Gastroesophageal sphincter (tissue), 4 donors: ENCODE results near the gene CHST13. TPM values are rescaled to one million over a fixed set of nuclear protein-coding genes. Genes with fewer than 3 reads are reported as not detected.

Experiments
- ATAC-seq: fragments of 150-250 bp; one replicate; pipeline ENCODE4 v1.9.1; 2016; ENCODE audit warnings: mild to moderate bottlenecking, moderate library complexity
- H3K27ac ChIP-seq, 4 donors: fragments of 200-600 bp; sonication (generic) in 3 of 4; 1 replicate in 3 of 4; 2 replicates in 1 of 4; pipeline ENCODE4 v1.5.1; 2016 to 2019
- H3K27me3 ChIP-seq: fragments of 200-600 bp; sonication (generic); one replicate; pipeline ENCODE4 v1.5.1; 2019
- H3K36me3 ChIP-seq, 2 donors: fragments of 200-600 bp; sonication (generic); one replicate each; pipeline ENCODE4 v1.5.1; 2019; ENCODE audit warnings: control low read depth in 1 of 2
- H3K4me1 ChIP-seq, 3 donors: fragments of 200-600 bp; sonication (generic); 1 replicate in 2 of 3; 2 replicates in 1 of 3; pipeline ENCODE4 v1.5.1; 2016 to 2019; ENCODE audit warnings: control low read depth in 2 of 3
- H3K4me3 ChIP-seq, 2 donors: fragments of 200-600 bp; sonication (generic); one replicate each; pipeline ENCODE4 v1.5.1; 2019; ENCODE audit warnings: mild to moderate bottlenecking in 1 of 2, moderate library complexity in 1 of 2
- H3K9me3 ChIP-seq, 3 donors: fragments of 200-600 bp; sonication (generic); one replicate each; pipeline ENCODE4 v1.5.1; 2017 to 2019; ENCODE audit warnings: control low read depth in 2 of 3
- EP300 ChIP-seq: sonication (generic); formaldehyde crosslinking; IDR thresholded peaks from one replicate; pipeline ENCODE4 v1.6.1; 2017; ENCODE audit warnings: antibody characterized with exemption, mild to moderate bottlenecking
- POLR2A ChIP-seq, 2 donors: fragments of 450-650 bp; IDR thresholded peaks; one replicate each; pipeline ENCODE4 v1.6.1; 2017; ENCODE audit warnings: antibody characterized with exemption in 2 of 2, mild to moderate bottlenecking in 2 of 2, moderate library complexity in 1 of 2
- POLR2AphosphoS5 ChIP-seq: sonication (generic); formaldehyde crosslinking; IDR thresholded peaks from one replicate; pipeline ENCODE4 v1.6.1; 2017; ENCODE audit warnings: antibody characterized with exemption
- WGBS, 2 donors: methylation state at CpG; one replicate each; pipeline ENCODE4 v1.1.5; 2018; ENCODE audit warnings: low coverage in 1 of 2; 5-methylcytosine and 5-hydroxymethylcytosine counted together
- total RNA-seq, 4 donors: library from RNA; depleted of rRNA; stranded (reverse); fragments of >200 nt; gene quantifications; one replicate each; pipeline ENCODE4 v1.1.0, GENCODE V29; 2016
- TF ChIP-seq, protein P1 (sequence below), 4 experiments: fragments of 200-600 bp in 2 of 4; fragments of 450-650 bp in 2 of 4; sonication (generic) in 1 of 4; IDR thresholded peaks; one replicate each; pipeline ENCODE4 v1.5.1; 2017 to 2019; ENCODE audit warnings: antibody characterized with exemption in 4 of 4, mild to moderate bottlenecking in 2 of 4, moderate library complexity in 2 of 4

Gene CHST13
- total RNA-seq, 4 donors from 2014 or later, result 0.52 to 1.4 (median 0.81) TPM; not detected in 1

DNA sequence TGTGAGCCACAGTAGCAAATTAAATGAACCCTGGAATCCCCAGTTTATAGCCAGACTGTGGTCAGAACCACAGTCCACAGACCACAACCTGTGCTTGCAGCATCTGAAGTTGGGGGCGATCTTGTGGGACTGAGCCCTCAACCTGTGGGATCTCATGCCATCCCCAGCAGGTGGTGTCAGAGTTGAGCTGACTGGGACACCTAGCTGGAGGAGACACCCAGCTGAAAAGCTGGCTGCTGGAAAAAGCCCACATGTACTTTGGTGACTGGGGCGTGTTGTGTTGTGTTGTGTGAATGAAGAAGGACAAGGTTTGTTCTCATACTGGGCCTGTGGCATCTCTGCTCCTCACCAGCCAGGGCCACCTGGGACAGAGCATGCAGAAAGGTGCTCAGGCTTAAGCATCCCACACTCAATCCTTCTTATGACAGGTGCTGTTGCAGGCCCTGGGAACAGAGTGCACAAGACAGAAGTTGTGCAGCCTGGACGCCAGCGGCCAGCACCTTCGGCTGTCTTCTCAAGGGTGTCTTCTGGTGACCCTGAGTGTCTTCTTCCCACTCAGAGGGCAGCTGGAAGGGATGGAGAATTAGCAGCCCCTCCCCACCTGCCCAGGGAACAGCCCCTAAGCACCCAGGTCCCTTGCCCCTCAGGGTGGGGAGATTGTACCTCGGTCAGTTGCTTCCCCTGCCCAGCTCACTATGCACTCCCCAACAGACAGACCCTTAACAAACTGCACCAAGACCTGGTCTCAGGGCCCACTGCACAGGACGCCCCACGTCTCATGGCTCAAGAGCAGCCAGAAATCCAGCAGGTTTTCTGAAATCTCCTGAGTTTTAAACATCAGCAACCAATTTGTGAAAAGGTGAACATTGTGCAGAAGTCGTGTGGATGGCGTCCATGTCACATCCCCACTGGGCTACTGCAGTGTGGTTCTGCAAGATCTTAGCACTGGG, 4.2 kb upstream of the CHST13 start:
- ATAC-seq, result no peak
- Histone ChIP-seq H3K4me1 (peaks cover 0 to 13% (median 9%) of the 10 kb centered on the region in 3 donors), H3K4me3 (no peak overlapping the region), H3K9me3 (no peaks in the 10 kb centered on the region), H3K27me3 (peaks cover 40% of the 10 kb centered on the region), H3K27ac (no peak overlapping the region), H3K36me3 (no peaks in the 10 kb centered on the region)
- WGBS, 2 donors, result 85 to 93% methylated on average over 3 to 6 of the region's 10 CpGs
- TF ChIP-seq POLR2AphosphoS5, result no peak
- TF ChIP-seq POLR2A (IDR thresholded peaks at IDR 0.05), result no peak
- TF ChIP-seq, protein P1, sequence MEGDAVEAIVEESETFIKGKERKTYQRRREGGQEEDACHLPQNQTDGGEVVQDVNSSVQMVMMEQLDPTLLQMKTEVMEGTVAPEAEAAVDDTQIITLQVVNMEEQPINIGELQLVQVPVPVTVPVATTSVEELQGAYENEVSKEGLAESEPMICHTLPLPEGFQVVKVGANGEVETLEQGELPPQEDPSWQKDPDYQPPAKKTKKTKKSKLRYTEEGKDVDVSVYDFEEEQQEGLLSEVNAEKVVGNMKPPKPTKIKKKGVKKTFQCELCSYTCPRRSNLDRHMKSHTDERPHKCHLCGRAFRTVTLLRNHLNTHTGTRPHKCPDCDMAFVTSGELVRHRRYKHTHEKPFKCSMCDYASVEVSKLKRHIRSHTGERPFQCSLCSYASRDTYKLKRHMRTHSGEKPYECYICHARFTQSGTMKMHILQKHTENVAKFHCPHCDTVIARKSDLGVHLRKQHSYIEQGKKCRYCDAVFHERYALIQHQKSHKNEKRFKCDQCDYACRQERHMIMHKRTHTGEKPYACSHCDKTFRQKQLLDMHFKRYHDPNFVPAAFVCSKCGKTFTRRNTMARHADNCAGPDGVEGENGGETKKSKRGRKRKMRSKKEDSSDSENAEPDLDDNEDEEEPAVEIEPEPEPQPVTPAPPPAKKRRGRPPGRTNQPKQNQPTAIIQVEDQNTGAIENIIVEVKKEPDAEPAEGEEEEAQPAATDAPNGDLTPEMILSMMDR (IDR thresholded peaks at IDR 0.05), result no peak
- TF ChIP-seq EP300, result no peak

DNA sequence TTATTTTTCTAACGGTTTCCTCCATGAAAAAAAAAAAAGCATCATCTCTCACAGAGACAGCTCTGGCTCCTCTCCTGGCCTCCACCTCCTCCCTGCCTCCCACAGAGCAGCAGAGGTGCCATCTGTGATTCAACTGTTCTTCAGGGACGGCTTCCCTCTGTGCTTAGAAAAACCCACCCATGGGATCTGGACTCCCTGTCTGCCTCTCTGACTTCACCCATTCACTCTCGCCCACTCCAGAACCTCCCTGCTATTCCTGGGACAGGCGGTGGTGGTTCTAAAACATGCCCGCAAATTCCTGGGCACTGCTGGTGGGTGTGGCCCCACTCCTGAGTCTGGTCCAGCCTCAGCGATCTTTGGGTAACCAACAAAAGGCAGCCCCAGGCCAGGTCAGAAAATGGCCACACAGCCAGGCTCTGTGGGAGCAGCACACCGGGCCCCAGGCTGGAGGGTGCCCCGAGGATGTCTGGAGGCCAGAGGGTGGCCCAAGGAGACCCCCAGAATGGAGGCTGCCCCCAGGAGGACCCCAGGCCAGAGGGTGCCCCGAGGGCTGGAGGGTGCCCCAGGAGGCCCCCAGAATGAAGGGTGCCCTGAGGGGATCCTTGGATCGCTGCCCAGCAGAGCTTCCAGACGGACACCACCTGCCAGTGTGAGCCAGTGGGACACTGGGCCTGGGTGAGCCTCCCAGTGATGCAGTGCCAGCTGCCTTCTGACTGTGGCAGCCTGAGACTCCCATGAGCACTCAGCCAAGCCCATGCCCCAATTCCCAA, 2.6 kb upstream of the CHST13 start:
- 54 to 83% methylated on average over 1 to 6 of the region's 11 CpGs for WGBS, 2 donors
- ATAC-seq, result no peak
- Histone ChIP-seq H3K4me1 (peaks cover 0 to 15% (median 10%) of the 10 kb centered on the region in 3 donors), H3K27ac (no peak overlapping the region), H3K9me3 (no peaks in the 10 kb centered on the region), H3K36me3 (no peaks in the 10 kb centered on the region), H3K4me3 (no peak overlapping the region), H3K27me3 (peaks cover 54% of the 10 kb centered on the region)
- TF ChIP-seq EP300 (no peak), POLR2AphosphoS5 (no peak), POLR2A (IDR thresholded peaks at IDR 0.05) (no peak)
- TF ChIP-seq, protein P1 (IDR thresholded peaks at IDR 0.05), result no peak

DNA sequence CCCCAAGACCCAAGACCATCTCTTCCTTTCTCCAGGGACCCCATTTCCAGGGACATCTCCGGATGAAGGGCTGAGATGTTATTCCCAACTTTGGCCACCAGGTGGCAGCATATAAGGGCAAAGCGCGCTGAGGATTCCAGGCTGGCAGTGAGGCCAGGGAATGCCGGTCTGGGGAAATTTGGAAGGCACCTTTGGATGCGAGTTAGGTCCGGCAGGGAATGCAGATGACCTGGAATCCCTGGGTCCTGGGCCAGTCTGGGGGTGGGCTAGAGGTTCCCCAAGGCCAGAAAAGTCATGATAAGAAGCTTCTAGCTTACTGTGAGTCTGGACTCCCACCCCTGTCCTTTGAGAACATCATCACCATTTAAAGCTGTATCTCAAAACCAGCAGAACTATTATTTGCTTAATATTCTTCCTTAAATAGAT, 1.6 kb upstream of the CHST13 start:
- WGBS, 2 donors, result 0% methylated on average over 1 of the region's 6 CpGs; no CpG with 5 or more reads in 1 of the 2 donors
- ATAC-seq, result peak; percentile 44
- no peak overlapping the region for H3K4me3 ChIP-seq

DNA sequence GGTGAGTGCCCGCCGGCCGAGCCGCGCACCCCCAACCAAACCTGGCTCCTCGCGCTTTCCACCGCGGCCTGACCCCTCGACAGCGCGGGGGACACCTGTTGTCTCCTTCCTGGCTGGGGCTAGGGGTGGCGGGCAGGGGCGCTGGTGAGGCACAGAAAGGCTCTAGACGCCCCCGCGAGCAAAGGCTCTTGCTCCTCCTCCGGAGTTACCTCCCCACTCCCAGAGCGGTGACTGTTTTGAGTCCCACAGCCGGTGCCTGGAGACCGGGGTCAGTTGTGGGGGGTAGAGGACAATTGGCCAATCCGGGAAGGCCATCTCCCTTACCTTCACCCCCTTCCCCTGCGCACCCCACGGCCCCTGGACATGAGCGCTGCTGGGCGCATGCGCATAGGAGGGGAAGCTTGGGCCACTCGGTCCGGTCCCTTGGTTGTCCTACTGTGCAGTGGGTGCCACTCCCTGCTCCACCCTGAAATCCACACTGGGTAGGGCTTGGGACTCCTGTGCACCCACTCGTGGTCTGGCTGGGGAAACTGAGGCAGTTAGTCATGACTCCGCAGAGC, 554 bp downstream of the CHST13 start:
- H3K27me3 ChIP-seq, result peaks cover 42% of the 10 kb centered on the region
- H3K27ac ChIP-seq, result peak overlapping the region in 1 of 4 donors; percentile 11
- 7% methylated on average over 5 of the region's 31 CpGs; no CpG with 5 or more reads in 1 of the 2 donors for WGBS, 2 donors
- TF ChIP-seq, protein P1 (IDR thresholded peaks at IDR 0.05), result no peak
- TF ChIP-seq EP300, result no peak
- no peak for TF ChIP-seq POLR2A (IDR thresholded peaks at IDR 0.05)
- no peaks in the 10 kb centered on the region for H3K9me3 ChIP-seq
- H3K4me1 ChIP-seq, result peaks cover 0 to 15% (median 10%) of the 10 kb centered on the region in 3 donors
- H3K4me3 ChIP-seq, result peak overlapping the region; percentile 6 to 49
- ATAC-seq, result no peak
- H3K36me3 ChIP-seq, result no peaks in the 10 kb centered on the region

More for the DNA sequence above, 1.6 kb upstream of the CHST13 start:
- Histone ChIP-seq H3K4me1 (peaks cover 0 to 15% (median 10%) of the 10 kb centered on the region in 3 donors), H3K36me3 (no peaks in the 10 kb centered on the region), H3K27me3 (peaks cover 54% of the 10 kb centered on the region), H3K9me3 (no peaks in the 10 kb centered on the region), H3K27ac (no peak overlapping the region)
- TF ChIP-seq, protein P1 (IDR thresholded peaks at IDR 0.05), result peak in 3 of 4 experiments; percentile 76 to 92 (median 79)
- TF ChIP-seq POLR2AphosphoS5 (no peak), EP300 (no peak), POLR2A (IDR thresholded peaks at IDR 0.05) (no peak)
